Ishikawa (cell line): ENCODE measurements around the gene CNOT6.

Source experiments
- EP300 ChIP-seq: IDR thresholded peaks from 2 replicates; pipeline ENCODE4 v1.6.1; 2012; ENCODE audit warnings: borderline replicate concordance
- RAD21 ChIP-seq: IDR thresholded peaks from 2 replicates; pipeline ENCODE4 v1.6.1; 2012; ENCODE audit warnings: low read depth

- TF ChIP-seq EP300, result no peak
- TF ChIP-seq RAD21, result no peak
Observed at GRCh38 chr5:180601591-180602480, 107.7 kb downstream of the CNOT6 start.
